Adrenal gland (tissue), 5 donors: ENCODE measurements around the gene PHACTR3.

ENCODE experiments used
- POLR2A ChIP-seq, 2 donors: fragments of 450-650 bp; IDR thresholded peaks; one replicate each; pipeline ENCODE4 v1.6.1; 2017; ENCODE audit warnings: antibody characterized with exemption in 2 of 2, mild to moderate bottlenecking in 2 of 2, moderate library complexity in 1 of 2
- TF ChIP-seq, protein P1 (sequence below), 6 experiments: fragments of 450-650 bp in 4 of 6; fragments of 200-600 bp in 2 of 6; sonication (generic) in 1 of 6; IDR thresholded peaks; 1 replicate in 5 of 6; 2 replicates in 1 of 6; pipeline versions ENCODE4 v1.5.1 to v1.8.0; 2016 to 2021; ENCODE audit warnings: antibody characterized with exemption in 6 of 6, mild to moderate bottlenecking in 2 of 6, moderate library complexity in 1 of 6
- donor health status: DM: no; HTN: no; CAD: no.

DNA sequence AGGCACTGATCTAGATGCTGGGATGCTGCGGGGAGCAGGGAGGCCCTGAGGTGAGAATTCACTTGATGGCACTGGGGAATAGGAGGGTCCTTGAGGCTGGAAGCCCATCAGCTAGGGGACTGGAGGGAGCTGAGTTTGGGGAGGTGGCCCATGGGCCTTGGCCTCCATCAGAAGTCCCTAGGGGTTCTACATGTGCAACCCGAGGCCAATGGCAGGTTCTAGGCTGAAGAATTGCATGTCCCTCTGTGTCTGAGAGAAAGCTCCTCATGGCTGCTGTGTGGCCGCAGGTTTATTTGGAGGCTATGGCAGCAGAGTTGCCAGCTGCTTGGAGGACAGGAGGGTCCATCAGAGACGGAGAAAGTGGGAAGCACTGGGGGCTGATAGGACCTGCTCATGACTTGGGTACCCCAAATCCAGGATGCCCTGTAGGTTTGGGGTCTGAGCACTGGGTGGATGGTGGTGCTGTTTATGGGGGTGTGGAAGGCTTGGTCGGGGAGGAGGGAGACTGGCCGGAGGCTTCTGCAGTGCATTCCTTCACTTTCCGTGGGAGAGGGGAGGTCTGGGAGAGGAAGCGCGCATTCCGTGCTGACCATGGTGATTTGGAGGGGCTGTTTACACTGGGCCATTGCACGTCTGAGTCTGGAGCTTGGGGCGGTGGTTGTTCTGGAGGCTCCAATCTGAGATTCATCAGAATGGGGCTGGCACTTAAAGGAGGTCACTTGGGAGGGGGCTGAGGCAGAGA is 24.8 kb upstream of the PHACTR3 start:
- TF ChIP-seq, protein P1, sequence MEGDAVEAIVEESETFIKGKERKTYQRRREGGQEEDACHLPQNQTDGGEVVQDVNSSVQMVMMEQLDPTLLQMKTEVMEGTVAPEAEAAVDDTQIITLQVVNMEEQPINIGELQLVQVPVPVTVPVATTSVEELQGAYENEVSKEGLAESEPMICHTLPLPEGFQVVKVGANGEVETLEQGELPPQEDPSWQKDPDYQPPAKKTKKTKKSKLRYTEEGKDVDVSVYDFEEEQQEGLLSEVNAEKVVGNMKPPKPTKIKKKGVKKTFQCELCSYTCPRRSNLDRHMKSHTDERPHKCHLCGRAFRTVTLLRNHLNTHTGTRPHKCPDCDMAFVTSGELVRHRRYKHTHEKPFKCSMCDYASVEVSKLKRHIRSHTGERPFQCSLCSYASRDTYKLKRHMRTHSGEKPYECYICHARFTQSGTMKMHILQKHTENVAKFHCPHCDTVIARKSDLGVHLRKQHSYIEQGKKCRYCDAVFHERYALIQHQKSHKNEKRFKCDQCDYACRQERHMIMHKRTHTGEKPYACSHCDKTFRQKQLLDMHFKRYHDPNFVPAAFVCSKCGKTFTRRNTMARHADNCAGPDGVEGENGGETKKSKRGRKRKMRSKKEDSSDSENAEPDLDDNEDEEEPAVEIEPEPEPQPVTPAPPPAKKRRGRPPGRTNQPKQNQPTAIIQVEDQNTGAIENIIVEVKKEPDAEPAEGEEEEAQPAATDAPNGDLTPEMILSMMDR (IDR thresholded peaks at IDR 0.05): no peak
- no peak for TF ChIP-seq POLR2A (IDR thresholded peaks at IDR 0.05)
